Camera-type eye (tissue), 1 donor: ENCODE measurements around the gene ARID4B. TPM values are rescaled to one million over a fixed set of nuclear protein-coding genes. Genes with fewer than 3 reads are reported as not detected.

Experiments used
- total RNA-seq: library from RNA; depleted of rRNA; stranded (reverse); fragments of >200 nt; gene quantifications from one replicate; pipeline ENCODE4 v1.2.3, GENCODE V29; 2014

The ARID4B gene, protein sequence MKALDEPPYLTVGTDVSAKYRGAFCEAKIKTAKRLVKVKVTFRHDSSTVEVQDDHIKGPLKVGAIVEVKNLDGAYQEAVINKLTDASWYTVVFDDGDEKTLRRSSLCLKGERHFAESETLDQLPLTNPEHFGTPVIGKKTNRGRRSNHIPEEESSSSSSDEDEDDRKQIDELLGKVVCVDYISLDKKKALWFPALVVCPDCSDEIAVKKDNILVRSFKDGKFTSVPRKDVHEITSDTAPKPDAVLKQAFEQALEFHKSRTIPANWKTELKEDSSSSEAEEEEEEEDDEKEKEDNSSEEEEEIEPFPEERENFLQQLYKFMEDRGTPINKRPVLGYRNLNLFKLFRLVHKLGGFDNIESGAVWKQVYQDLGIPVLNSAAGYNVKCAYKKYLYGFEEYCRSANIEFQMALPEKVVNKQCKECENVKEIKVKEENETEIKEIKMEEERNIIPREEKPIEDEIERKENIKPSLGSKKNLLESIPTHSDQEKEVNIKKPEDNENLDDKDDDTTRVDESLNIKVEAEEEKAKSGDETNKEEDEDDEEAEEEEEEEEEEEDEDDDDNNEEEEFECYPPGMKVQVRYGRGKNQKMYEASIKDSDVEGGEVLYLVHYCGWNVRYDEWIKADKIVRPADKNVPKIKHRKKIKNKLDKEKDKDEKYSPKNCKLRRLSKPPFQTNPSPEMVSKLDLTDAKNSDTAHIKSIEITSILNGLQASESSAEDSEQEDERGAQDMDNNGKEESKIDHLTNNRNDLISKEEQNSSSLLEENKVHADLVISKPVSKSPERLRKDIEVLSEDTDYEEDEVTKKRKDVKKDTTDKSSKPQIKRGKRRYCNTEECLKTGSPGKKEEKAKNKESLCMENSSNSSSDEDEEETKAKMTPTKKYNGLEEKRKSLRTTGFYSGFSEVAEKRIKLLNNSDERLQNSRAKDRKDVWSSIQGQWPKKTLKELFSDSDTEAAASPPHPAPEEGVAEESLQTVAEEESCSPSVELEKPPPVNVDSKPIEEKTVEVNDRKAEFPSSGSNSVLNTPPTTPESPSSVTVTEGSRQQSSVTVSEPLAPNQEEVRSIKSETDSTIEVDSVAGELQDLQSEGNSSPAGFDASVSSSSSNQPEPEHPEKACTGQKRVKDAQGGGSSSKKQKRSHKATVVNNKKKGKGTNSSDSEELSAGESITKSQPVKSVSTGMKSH (N-terminal part only)
- total RNA-seq: 102 TPM

GRCh38 chr1:235327559-235328270, at the start of gene ARID4B:
ARID4B (minus strand) TSS chr1:235328179; CDS start chr1:235326919, 1,260 bp downstream.

GRCh38 chr1:235367000-235367908, 39.3 kb upstream of the ARID4B start, which contains the start of gene TBCE:
TBCE (plus strand) TSS chr1:235367427; CDS start chr1:235380050, 12,623 bp downstream.

GRCh38 chr1:235328271-235329138, 526 bp upstream of the ARID4B start, which contains the start of gene GGPS1:
GGPS1 (plus strand) TSS chr1:235328570; CDS start chr1:235335265, 6,695 bp downstream.

DNA sequence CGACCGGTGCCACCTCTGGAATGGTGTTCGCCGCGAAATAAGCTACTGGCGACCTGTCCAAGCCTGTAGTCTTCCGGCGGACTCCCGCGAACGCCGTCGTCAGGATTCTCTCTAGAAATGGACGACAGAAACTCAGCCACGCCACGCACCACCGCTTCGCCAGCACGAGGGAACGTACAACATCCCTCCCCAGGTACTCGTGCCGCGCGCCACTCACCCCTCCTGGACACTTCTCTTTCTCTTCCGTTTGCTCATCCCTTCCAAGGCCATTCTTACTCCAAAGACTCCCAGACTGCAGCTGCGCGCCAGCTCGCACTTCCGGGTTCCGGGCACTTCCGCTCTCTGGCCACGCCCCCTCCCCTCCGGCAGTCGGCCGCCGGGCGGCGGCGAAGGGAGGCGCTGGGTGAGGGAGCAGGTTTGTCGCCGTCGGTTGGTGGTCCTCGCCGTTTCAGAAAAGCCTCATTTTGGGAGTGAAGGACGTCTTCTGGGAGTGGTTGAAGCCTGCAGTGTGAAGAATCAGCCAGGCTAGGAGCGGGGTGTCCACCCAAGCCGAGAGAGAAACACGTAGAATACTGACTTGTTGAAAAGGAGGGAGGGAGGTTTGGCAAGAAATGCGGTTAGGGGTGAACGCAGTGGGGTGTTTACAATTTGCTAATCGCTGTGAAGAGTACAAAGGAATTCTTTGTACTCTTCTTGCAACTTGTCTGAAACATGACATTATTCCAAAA, 166.9 kb downstream of the ARID4B start, which contains the start of gene RBM34:
Gene RBM34, minus strand, starts transcription at position 294 of the 728 bp plus-strand sequence. Its CDS starts 24 bp downstream, at position 270.

GRCh38 chr1:235128456-235129328, 199.3 kb downstream of the ARID4B start, which contains the start of gene TOMM20:
TOMM20 (minus strand) TSS chr1:235128837; CDS start chr1:235128715, 122 bp downstream.

Other genes starting within 250 kb of the ARID4B start
- gene TOMM20, start 199.3 kb downstream of the ARID4B start, total RNA-seq: 123 TPM
- 27.8 TPM for gene RBM34, start 166.9 kb downstream of the ARID4B start, total RNA-seq
- 33.4 TPM for gene GGPS1, start 391 bp upstream of the ARID4B start, total RNA-seq
- 26.4 TPM for gene TBCE, start 39.2 kb upstream of the ARID4B start, total RNA-seq
- 38.4 TPM for gene B3GALNT2, start 176.3 kb upstream of the ARID4B start, total RNA-seq